K562 (cell line): Measurements from ENCODE around the gene PAIP2. TPM values are rescaled to one million over a fixed set of nuclear protein-coding genes. Genes with fewer than 3 reads are reported as not detected.

Experiments
- ATF2 ChIP-seq: sonication (generic); formaldehyde crosslinking; IDR thresholded peaks from 2 replicates; pipeline ENCODE4 v1.8.1; 2022; ENCODE audit warnings: missing genetic modification reagents
- BRD9 ChIP-seq: fragments of 450-650 bp; IDR thresholded peaks from 2 replicates; pipeline ENCODE4 v1.6.1; 2018; ENCODE audit warnings: low read depth; ENCODE audit not compliant: partially characterized antibody
- CHD4 ChIP-seq: fragments of 200-600 bp; sonication (generic); IDR thresholded peaks from 3 replicates; pipeline ENCODE4 v1.6.1; 2012; ENCODE audit warnings: low read depth, mild to moderate bottlenecking, mixed read lengths, low read length, inconsistent platforms; ENCODE audit not compliant: insufficient read depth, insufficient replicate concordance, poor library complexity, severe bottlenecking
- E2F6 ChIP-seq, 2 experiments: IDR thresholded peaks; 2 replicates each; pipeline ENCODE4 v1.6.1; 2011; ENCODE audit warnings: borderline replicate concordance in 1 of 2, control low read depth in 1 of 2, low read depth in 1 of 2, low read length in 1 of 2, mild to moderate bottlenecking in 1 of 2, mixed read lengths in 1 of 2, moderate library complexity in 1 of 2; ENCODE audit not compliant: insufficient read depth in 1 of 2, insufficient read length in 1 of 2, poor library complexity in 1 of 2, severe bottlenecking in 1 of 2; ENCODE audit errors: extremely low read depth in 1 of 2
- ERF ChIP-seq: fragments of 450-650 bp; formaldehyde crosslinking; IDR thresholded peaks from 2 replicates; pipeline ENCODE4 v1.4.0; 2020; ENCODE audit warnings: mild to moderate bottlenecking, mixed read lengths
- FOXO4 ChIP-seq: fragments of 450-650 bp; formaldehyde crosslinking; IDR thresholded peaks from 2 replicates; pipeline ENCODE4 v1.4.0; 2020; ENCODE audit warnings: mild to moderate bottlenecking, moderate library complexity
- NONO ChIP-seq, 2 experiments: fragments of 200-400 bp in 1 of 2; fragments of 450-650 bp in 1 of 2; formaldehyde crosslinking in 1 of 2; IDR thresholded peaks; 2 replicates each; pipeline ENCODE4 v1.6.1; 2017; ENCODE audit warnings: low read depth in 2 of 2, mild to moderate bottlenecking in 2 of 2, moderate library complexity in 2 of 2, low read length in 1 of 2
- NRF1 ChIP-seq, 2 experiments: fragments of 450-650 bp; IDR thresholded peaks in 1 of 2; conservative IDR thresholded peaks in 1 of 2; 2 replicates each; pipeline ENCODE4 v1.6.1; 2014; ENCODE audit warnings: mild to moderate bottlenecking in 2 of 2
- PHB2 ChIP-seq: fragments of 450-650 bp; IDR thresholded peaks from 2 replicates; pipeline ENCODE4 v1.6.1; 2017; ENCODE audit warnings: low read depth
- SMAD3 ChIP-seq: fragments of 450-650 bp; formaldehyde crosslinking; conservative IDR thresholded peaks from 2 replicates; pipeline ENCODE4 v1.4.0; 2020; ENCODE audit warnings: mild to moderate bottlenecking
- SMARCB1 ChIP-seq: IDR thresholded peaks from 2 replicates; pipeline ENCODE4 v1.6.1; 2011; ENCODE audit warnings: improper control_type of control experiment, low read depth; ENCODE audit not compliant: insufficient read length
- TCFL5 ChIP-seq: fragments of 250-450 bp; sonication (Bioruptor Pico); conservative IDR thresholded peaks from 2 replicates; pipeline ENCODE4 v1.6.1; 2021; ENCODE audit warnings: mild to moderate bottlenecking, moderate library complexity, matching md5 sums
- ZBTB49 ChIP-seq: sonication (generic); formaldehyde crosslinking; IDR thresholded peaks from 2 replicates; pipeline ENCODE4 v1.8.0; 2022; ENCODE audit warnings: missing genetic modification reagents, mild to moderate bottlenecking, borderline replicate concordance
- ZFP36 ChIP-seq: fragments of 150-350 bp; IDR thresholded peaks from 2 replicates; pipeline ENCODE4 v1.6.1; 2018; ENCODE audit warnings: low read length, low read depth; ENCODE audit not compliant: partially characterized antibody
- ZNF347 ChIP-seq: fragments of 450-650 bp; formaldehyde crosslinking; IDR thresholded peaks from 2 replicates; pipeline ENCODE4 v1.4.0; 2020; ENCODE audit warnings: low read depth, mild to moderate bottlenecking, moderate library complexity
- ZNF445 ChIP-seq: fragments of 250-450 bp; sonication (Bioruptor Pico); IDR thresholded peaks from 2 replicates; pipeline ENCODE4 v1.4.0; 2020; ENCODE audit warnings: low read depth, mild to moderate bottlenecking, moderate library complexity
- ZNF449 ChIP-seq: fragments of 250-450 bp; sonication (Bioruptor Pico); IDR thresholded peaks from 2 replicates; pipeline ENCODE4 v1.8.0; 2022; ENCODE audit warnings: moderate library complexity, mild to moderate bottlenecking, inconsistent platforms
- ZNF561 ChIP-seq: fragments of 450-650 bp; formaldehyde crosslinking; conservative IDR thresholded peaks from 2 replicates; pipeline ENCODE4 v1.4.0; 2020; ENCODE audit warnings: mild to moderate bottlenecking, moderate library complexity
- polyA plus RNA-seq, 8 experiments: library from polyadenylated mRNA; depleted of rRNA in 4 of 8; stranded (reverse) in 5 of 8; unstranded in 3 of 8; fragments of >200 nt; fragmentation: Nextera tagmentation in 2 of 8; fragmentation: Illumina TruSeq in 1 of 8; extraction: Ambion mirVana in 2 of 8; extraction: Trizol in 1 of 8; gene quantifications; 2 replicates each; pipeline versions ENCODE4 v1.2.1 to v1.2.3, GENCODE V29; 2011 to 2014; ENCODE audit warnings: inconsistent platforms in 1 of 8, missing spikeins in 1 of 8
- total RNA-seq, 7 experiments: library from RNA; depleted of rRNA in 6 of 7; stranded (reverse); fragments of >200 nt in 6 of 7; fragmentation: Illumina TruSeq in 2 of 7; extraction: Trizol in 2 of 7; gene quantifications; 2 replicates each; pipeline versions ENCODE4 v1.2.1 to v1.2.3, GENCODE V29; 2011 to 2021; ENCODE audit warnings: low replicate concordance in 1 of 7

PAIP2 gene
- total and polyA plus RNA-seq, 9 of the 15 experiments (the other 6 are each of a cell fraction or from before 2014, with no cell fraction given), result 78.3 to 187 (median 128) TPM

GRCh38 chr5:139294374-139295165, 47.1 kb upstream of the PAIP2 start (continued):
- TF ChIP-seq BRD9, result no peak
- TF ChIP-seq ERF (CRISPR knock-in tag), result no peak
- TF ChIP-seq ZNF347 (CRISPR knock-in tag), result no peak
- no peak for TF ChIP-seq SMAD3 (CRISPR knock-in tag)
- no peak for TF ChIP-seq ZNF449
- TF ChIP-seq CHD4, result no peak
- TF ChIP-seq E2F6 (IDR thresholded peaks at IDR 0.05; ENCODE audit: borderline replicate concordance in 1 of 2, extremely low read depth in 1 of 2, insufficient read depth in 1 of 2, insufficient read length in 1 of 2, low read depth in 1 of 2, low read length in 1 of 2, poor library complexity in 1 of 2, severe bottlenecking in 1 of 2), result no peak
- TF ChIP-seq NRF1 (conservative IDR thresholded peaks at IDR 0.05 in 1 of 2, IDR thresholded peaks at IDR 0.05 in 1 of 2), result peak; percentile 89 to 91
- no peak for TF ChIP-seq ZNF445 (CRISPR knock-in tag)
- TF ChIP-seq ZBTB49, result no peak
- no peak for TF ChIP-seq ZNF561 (CRISPR knock-in tag)
- no peak for TF ChIP-seq PHB2
- TF ChIP-seq ZFP36, result peak; percentile 18
- TF ChIP-seq NONO (IDR thresholded peaks at IDR 0.05; ENCODE audit: low read depth in 2 of 2, low read length in 1 of 2), result no peak
- TF ChIP-seq SMARCB1, result no peak
- TF ChIP-seq TCFL5, result no peak
- no peak for TF ChIP-seq ATF2 (CRISPR knock-in tag)
- TF ChIP-seq FOXO4 (CRISPR knock-in tag), result no peak
